Globus pallidus (tissue), 1 donor: ENCODE measurements around the gene SLC25A22.

Experiments
- DNase-seq: peaks from one replicate; pipeline ENCODE4 v3.0.0-alpha.2; 2015; ENCODE audit warnings: low spot score

SLC25A22 gene

DNA sequence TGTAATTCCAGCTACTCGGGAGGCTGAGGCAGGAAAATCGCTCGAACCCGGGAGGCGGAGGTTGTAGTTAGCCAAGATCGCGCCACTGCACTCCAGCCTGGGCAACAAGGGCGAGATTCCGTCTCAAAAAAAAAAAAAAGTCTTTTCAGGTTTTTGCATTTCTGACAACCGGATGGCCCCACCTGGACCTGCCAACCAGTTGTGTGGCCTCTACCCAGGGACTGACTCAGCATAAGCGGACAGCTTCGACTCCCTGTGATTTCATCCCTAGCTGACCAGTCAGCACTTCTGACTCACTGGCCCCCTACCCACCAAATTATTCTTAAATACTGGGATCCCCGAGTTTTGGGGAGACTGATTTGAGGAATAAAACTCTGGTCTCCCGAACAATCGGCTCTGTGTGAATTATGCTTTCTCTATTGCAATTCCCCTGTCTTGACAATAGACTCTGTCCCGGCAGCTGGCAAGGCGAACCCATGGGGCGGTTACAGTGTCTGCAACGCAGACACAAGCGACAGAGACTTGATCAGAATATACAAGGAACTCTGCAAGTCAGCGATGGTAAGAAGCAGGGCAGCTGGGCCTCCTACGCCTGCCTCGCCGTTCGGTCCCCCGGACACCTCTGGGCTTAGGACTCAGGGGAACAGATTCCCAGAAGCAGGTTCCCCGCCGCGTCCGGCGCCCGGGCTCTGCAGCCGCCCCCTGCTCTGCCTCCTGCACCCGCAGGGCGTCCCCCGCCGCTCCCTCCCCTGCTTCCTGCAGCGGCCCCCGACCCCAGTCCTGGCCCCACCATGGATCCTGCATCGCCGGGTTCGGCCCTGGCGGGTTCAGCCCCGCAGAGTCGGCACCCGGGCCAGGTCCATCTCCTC, 51.6 kb downstream of the SLC25A22 start:
- DNase-seq, result peak; percentile 83

- no peak for DNase-seq
Measured at GRCh38 chr11:745428-745827, 52.7 kb downstream of the SLC25A22 start.

DNA sequence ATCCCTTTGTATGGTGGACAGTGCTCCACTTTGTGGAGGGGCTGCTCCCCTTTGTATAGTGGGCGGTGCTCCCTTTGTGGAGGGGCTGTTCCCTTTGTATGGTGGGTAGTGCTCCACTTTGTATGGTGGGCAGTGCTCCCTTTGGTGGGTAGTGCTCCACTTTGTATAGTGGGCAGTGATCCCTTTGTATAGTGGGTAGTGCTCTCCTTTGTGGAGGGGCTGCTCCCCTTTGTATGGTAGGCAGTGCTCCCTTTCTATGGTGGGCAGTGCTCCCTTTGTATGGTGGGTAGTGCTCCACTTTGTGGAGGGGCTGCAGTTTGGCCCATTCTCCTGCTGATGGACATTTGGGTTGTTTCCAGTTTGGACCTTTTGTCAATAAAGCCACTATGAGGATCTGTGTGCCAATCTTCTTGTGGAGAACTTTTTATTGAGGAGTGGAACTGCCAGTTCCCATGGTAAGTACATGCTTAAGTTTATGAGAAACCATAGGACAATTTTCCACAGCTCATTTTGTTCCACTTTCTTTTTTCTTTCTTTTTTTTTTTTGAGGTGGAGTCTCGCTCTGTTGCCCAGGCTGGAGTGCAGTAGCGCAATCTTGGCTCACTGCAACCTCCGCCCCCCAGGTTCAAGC, 55.4 kb downstream of the SLC25A22 start:
- DNase-seq, result no peak

- no peak for DNase-seq
Measured at GRCh38 chr11:742156-742546, 55.9 kb downstream of the SLC25A22 start.
